Peyer's patch (tissue), 4 donors: ENCODE results near the gene CCDC187.

Source experiments
- CTCF ChIP-seq, 6 experiments: fragments of 450-650 bp in 4 of 6; fragments of 200-600 bp in 2 of 6; sonication (generic) in 1 of 6; IDR thresholded peaks; one replicate each; pipeline ENCODE4 v1.5.1; 2017 to 2019; ENCODE audit warnings: antibody characterized with exemption in 6 of 6, mild to moderate bottlenecking in 3 of 6, moderate library complexity in 1 of 6
- POLR2A ChIP-seq, 2 donors: fragments of 450-650 bp; IDR thresholded peaks; one replicate each; pipeline ENCODE4 v1.5.1; 2017; ENCODE audit warnings: antibody characterized with exemption in 2 of 2, mild to moderate bottlenecking in 2 of 2, moderate library complexity in 2 of 2

- TF ChIP-seq POLR2A (IDR thresholded peaks at IDR 0.05) = no peak
- no peak for TF ChIP-seq CTCF (IDR thresholded peaks at IDR 0.05)
These were observed 43.4 kb downstream of the CCDC187 start for GRCh38 chr9:136260521-136260920.
